B cell (primary cell): Measurements from ENCODE around the gene MAGED4. TPM values are rescaled to one million over a fixed set of nuclear protein-coding genes. Genes with fewer than 3 reads are reported as not detected.

Experiments
- ATAC-seq: fragments of 200-7000 bp; cut with Tn5 transposase; one replicate; pipeline ENCODE4 v1.10.0; 2021; ENCODE audit warnings: low read depth, mild to moderate bottlenecking, moderate number of reproducible peaks, moderate library complexity
- CTCF ChIA-PET: fragments of 350-600 bp; sonication (Branson Sonifier 250); formaldehyde crosslinking; loops from one replicate; lab custom pipeline; 2021; ENCODE audit warnings: antibody characterized with exemption, inconsistent platforms; lab: Charles Lee
- POLR2A ChIA-PET: fragments of 350-600 bp; sonication (Branson Sonifier 250); formaldehyde crosslinking; loops from one replicate; lab custom pipeline; 2021; ENCODE audit warnings: antibody characterized with exemption; lab: Charles Lee
- DNase-seq: peaks from one replicate; pipeline ENCODE4 v3.0.0; 2013
- H2AFZ ChIP-seq: 2 replicates; pipeline ENCODE4 v1.6.1; 2012; ENCODE audit warnings: mild to moderate bottlenecking, low read depth, low read length; ENCODE audit not compliant: insufficient read depth, poor library complexity, severe bottlenecking
- H3K27ac ChIP-seq, 2 donors: 1 replicate in 1 of 2; 2 replicates in 1 of 2; pipeline ENCODE4 v1.5.1; 2012 to 2013; ENCODE audit warnings: low read length in 2 of 2, mild to moderate bottlenecking in 2 of 2, moderate library complexity in 1 of 2
- H3K27me3 ChIP-seq, 4 experiments: fragments of 200-600 bp in 1 of 4; sonication (generic) in 1 of 4; replicated peaks in 1 of 4; 1 replicate in 2 of 4; 2 replicates in 2 of 4; pipeline versions ENCODE4 v1.6.1 to v1.7.0; 2013 to 2016; ENCODE audit warnings: low read length in 3 of 4, mild to moderate bottlenecking in 2 of 4, mixed read lengths in 1 of 4, moderate library complexity in 1 of 4; ENCODE audit not compliant: insufficient read depth in 4 of 4, control insufficient read depth in 3 of 4; ENCODE audit errors: control extremely low read depth in 1 of 4
- H3K36me3 ChIP-seq, 2 experiments: replicated peaks in 1 of 2; 1 replicate in 1 of 2; 2 replicates in 1 of 2; pipeline versions ENCODE4 v1.6.1 to v1.7.1; 2013; ENCODE audit warnings: low read length in 1 of 2; ENCODE audit not compliant: insufficient read depth in 2 of 2, control insufficient read depth in 1 of 2; ENCODE audit errors: control extremely low read depth in 1 of 2, extremely low read depth in 1 of 2
- H3K4me1 ChIP-seq, 2 donors: fragments of 200-600 bp in 1 of 2; sonication (generic) in 1 of 2; 1 replicate in 1 of 2; 2 replicates in 1 of 2; pipeline versions ENCODE4 v1.5.1 to v1.6.1; 2013 to 2017; ENCODE audit warnings: low read length in 2 of 2; ENCODE audit not compliant: control insufficient read depth in 2 of 2, insufficient read depth in 2 of 2
- H3K4me2 ChIP-seq: replicated peaks from 2 replicates; pipeline ENCODE3; 2012; ENCODE audit warnings: mild to moderate bottlenecking, low read depth, low read length; ENCODE audit not compliant: poor library complexity, severe bottlenecking
- H3K4me3 ChIP-seq, 5 experiments: fragments of 200-600 bp in 1 of 5; sonication (generic) in 1 of 5; 1 replicate in 3 of 5; 2 replicates in 2 of 5; pipeline versions ENCODE4 v1.5.1 to v1.7.0; 2011 to 2016; ENCODE audit warnings: low read length in 4 of 5, mild to moderate bottlenecking in 4 of 5, low read depth in 2 of 5, control low read depth in 1 of 5, moderate library complexity in 1 of 5; ENCODE audit not compliant: insufficient read depth in 1 of 5; ENCODE audit errors: control extremely low read depth in 1 of 5, extremely low read depth in 1 of 5
- H3K79me2 ChIP-seq: fragments of 200-600 bp; sonication (generic); one replicate; pipeline ENCODE4 v1.6.0; 2016; ENCODE audit warnings: low read length; ENCODE audit not compliant: control insufficient read depth, insufficient read depth
- H3K9ac ChIP-seq: fragments of 200-600 bp; sonication (generic); 2 replicates; pipeline ENCODE4 v1.6.1; 2017; ENCODE audit warnings: mild to moderate bottlenecking, low read length, moderate library complexity
- H3K9me3 ChIP-seq, 3 donors: one replicate each; pipeline versions ENCODE4 v1.6.1 to v1.7.1; 2013; ENCODE audit warnings: low read length in 2 of 3; ENCODE audit not compliant: control insufficient read depth in 2 of 3, insufficient read depth in 1 of 3; ENCODE audit errors: control extremely low read depth in 1 of 3
- H4K20me1 ChIP-seq: 2 replicates; pipeline ENCODE4 v1.6.0; 2012; ENCODE audit warnings: mild to moderate bottlenecking, low read length; ENCODE audit not compliant: insufficient read depth, control insufficient read depth, poor library complexity, severe bottlenecking
- H3K27ac Mint-ChIP-seq: one replicate; pipeline ENCODE4 v1.8.0; 2021; ENCODE audit warnings: mixed read lengths
- H3K27me3 Mint-ChIP-seq: one replicate; pipeline ENCODE4 v1.8.0; 2021; ENCODE audit warnings: mixed read lengths
- H3K4me1 Mint-ChIP-seq: one replicate; pipeline ENCODE4 v1.8.0; 2021; ENCODE audit warnings: mixed read lengths
- H3K4me3 Mint-ChIP-seq: one replicate; pipeline ENCODE4 v1.8.0; 2021; ENCODE audit warnings: mixed read lengths
- H3K9me3 Mint-ChIP-seq: one replicate; pipeline ENCODE4 v1.8.0; 2022; ENCODE audit warnings: mixed read lengths; ENCODE audit not compliant: insufficient read depth
- EZH2 ChIP-seq: IDR thresholded peaks from 2 replicates; pipeline ENCODE4 v1.6.1; 2012; ENCODE audit warnings: borderline replicate concordance, low read depth, mild to moderate bottlenecking, moderate library complexity, low read length; ENCODE audit not compliant: insufficient read depth, poor library complexity, severe bottlenecking
- WGBS: methylation state at CpG from one replicate; pipeline ENCODE4 v1.1.5; 2013; ENCODE audit warnings: missing lambda C conversion rate; ENCODE audit not compliant: insufficient coverage; 5-methylcytosine and 5-hydroxymethylcytosine counted together
- intact Hi-C: fragments of 100-400 bp; cut with micrococcal nuclease; formaldehyde crosslinking; loops from one replicate; pipeline ENCODE4 v1.10.0; 2022
- polyA plus RNA-seq: library from polyadenylated mRNA; depleted of rRNA; stranded (reverse); fragments of >200 nt; gene quantifications from 2 replicates; pipeline ENCODE4 v1.2.3, GENCODE V29; 2012
- total RNA-seq, 2 donors: library from RNA; stranded (reverse); fragments of 120-200 nt in 1 of 2; gene quantifications; 1 replicate in 1 of 2; 2 replicates in 1 of 2; pipeline versions ENCODE4 v1.2.3 to v1.2.4, GENCODE V29; 2013 to 2022
- TF ChIP-seq, protein P1 (sequence below): fragments of 200-600 bp; IDR thresholded peaks from one replicate; pipeline ENCODE4 v1.8.0; 2022; ENCODE audit warnings: antibody characterized with exemption, mild to moderate bottlenecking

MAGED4 gene
- total and polyA plus RNA-seq, 2 donors (not counting 1 experiment from before 2014, with no cell fraction given) = 4.8 to 8.6 TPM

DNA sequence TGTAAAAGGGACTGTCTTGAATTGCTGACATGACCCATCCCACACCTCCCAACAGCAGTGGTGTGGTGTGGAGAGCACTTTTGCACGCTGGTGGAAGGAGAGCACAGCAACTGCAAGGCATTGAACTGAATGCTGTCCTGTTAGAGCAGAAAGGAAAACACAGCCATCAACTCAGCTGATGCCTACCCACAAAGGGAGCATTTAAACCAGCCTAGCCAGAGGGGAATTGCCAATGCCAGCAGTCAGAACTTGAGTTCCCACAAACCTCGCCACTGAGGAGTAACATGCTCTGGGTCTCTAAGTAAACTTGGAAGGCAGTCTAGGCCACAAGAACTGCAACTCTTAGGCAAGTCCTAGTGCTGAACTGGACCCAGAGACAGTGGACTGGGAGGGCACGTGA is 31.9 kb downstream of the MAGED4 start:
- 93% methylated on average over 2 of the region's 3 CpGs for WGBS
- H3K9me3 ChIP-seq = no peaks in the 10 kb centered on the region
- no peak for TF ChIP-seq EZH2
- TF ChIP-seq, protein P1, sequence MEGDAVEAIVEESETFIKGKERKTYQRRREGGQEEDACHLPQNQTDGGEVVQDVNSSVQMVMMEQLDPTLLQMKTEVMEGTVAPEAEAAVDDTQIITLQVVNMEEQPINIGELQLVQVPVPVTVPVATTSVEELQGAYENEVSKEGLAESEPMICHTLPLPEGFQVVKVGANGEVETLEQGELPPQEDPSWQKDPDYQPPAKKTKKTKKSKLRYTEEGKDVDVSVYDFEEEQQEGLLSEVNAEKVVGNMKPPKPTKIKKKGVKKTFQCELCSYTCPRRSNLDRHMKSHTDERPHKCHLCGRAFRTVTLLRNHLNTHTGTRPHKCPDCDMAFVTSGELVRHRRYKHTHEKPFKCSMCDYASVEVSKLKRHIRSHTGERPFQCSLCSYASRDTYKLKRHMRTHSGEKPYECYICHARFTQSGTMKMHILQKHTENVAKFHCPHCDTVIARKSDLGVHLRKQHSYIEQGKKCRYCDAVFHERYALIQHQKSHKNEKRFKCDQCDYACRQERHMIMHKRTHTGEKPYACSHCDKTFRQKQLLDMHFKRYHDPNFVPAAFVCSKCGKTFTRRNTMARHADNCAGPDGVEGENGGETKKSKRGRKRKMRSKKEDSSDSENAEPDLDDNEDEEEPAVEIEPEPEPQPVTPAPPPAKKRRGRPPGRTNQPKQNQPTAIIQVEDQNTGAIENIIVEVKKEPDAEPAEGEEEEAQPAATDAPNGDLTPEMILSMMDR = no peak
- Mint-ChIP-seq H3K9me3 (no peaks in the 10 kb centered on the region), H3K4me1 (no peaks in the 10 kb centered on the region), H3K27me3 (peaks cover 18% of the 10 kb centered on the region), H3K4me3 (no peak overlapping the region), H3K27ac (no peak overlapping the region)
- H3K4me2 ChIP-seq = no peak overlapping the region
- no peaks in the 10 kb centered on the region for H3K79me2 ChIP-seq
- H3K9ac ChIP-seq = no peak overlapping the region
- H3K27ac ChIP-seq = no peak overlapping the region
- H4K20me1 ChIP-seq = no peaks in the 10 kb centered on the region
- ChIA-PET CTCF (no interaction called here), POLR2A (no interaction called here)
- H3K4me1 ChIP-seq = no peaks in the 10 kb centered on the region
- intact Hi-C loops = no loop called here
- H3K27me3 ChIP-seq = no peaks in the 10 kb centered on the region
- no peak for ATAC-seq
- no peak overlapping the region for H2AFZ ChIP-seq
- H3K36me3 ChIP-seq = no peaks in the 10 kb centered on the region
- DNase-seq = no peak
- H3K4me3 ChIP-seq = no peak overlapping the region

DNA sequence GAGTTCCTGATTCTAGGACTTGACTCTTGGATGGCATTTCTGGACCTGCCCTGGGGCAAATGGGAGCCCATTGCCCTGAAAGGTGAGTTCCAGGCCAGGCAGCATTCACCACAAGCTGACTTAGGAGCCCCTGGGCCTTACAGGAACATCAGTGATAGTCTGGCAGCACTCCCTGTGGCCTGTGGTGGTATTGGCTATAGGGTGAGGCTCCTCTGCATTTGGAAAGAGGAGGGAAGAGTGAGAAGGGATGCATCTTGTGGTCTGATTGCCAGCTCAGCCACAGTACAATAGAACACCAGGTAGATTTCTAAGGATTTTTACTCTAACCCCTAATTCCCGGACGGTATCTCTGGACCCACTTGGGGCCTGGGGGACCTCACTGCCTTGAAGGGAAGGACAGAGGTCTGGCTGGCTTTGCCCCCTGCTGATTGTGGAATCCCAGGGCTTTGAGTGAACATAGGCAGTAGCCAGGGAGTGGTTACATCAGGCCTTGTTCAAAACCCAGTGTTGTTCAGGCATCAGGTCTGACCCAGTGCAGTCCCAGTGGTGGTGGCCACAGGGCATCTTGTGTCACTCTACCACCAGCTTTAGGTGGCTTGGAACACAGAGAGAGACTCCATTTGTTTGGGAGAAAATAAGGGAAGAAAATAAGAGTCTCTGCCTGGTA is 32.9 kb downstream of the MAGED4 start:
- Histone ChIP-seq H3K79me2 (no peaks in the 10 kb centered on the region), H3K4me2 (no peak overlapping the region), H3K9me3 (no peaks in the 10 kb centered on the region), H3K9ac (no peak overlapping the region), H3K36me3 (no peaks in the 10 kb centered on the region), H3K27me3 (no peaks in the 10 kb centered on the region), H3K27ac (no peak overlapping the region), H4K20me1 (no peaks in the 10 kb centered on the region), H3K4me3 (no peak overlapping the region), H3K4me1 (no peaks in the 10 kb centered on the region), H2AFZ (no peak overlapping the region)
- ChIA-PET POLR2A (no interaction called here), CTCF (no interaction called here)
- intact Hi-C loops = no loop called here
- DNase-seq = no peak
- no peaks in the 10 kb centered on the region for H3K9me3 Mint-ChIP-seq
- no peak overlapping the region for H3K4me3 Mint-ChIP-seq
- H3K27ac Mint-ChIP-seq = no peak overlapping the region
- TF ChIP-seq EZH2 = no peak
- TF ChIP-seq, protein P1 = no peak
- no peaks in the 10 kb centered on the region for H3K4me1 Mint-ChIP-seq
- ATAC-seq = no peak
- H3K27me3 Mint-ChIP-seq = peaks cover 18% of the 10 kb centered on the region
- no CpG with 5 or more reads among the region's 2 CpGs for WGBS
